Keratinocyte (primary cell): Measurements from ENCODE around the gene ERF.

ENCODE experiments used
- CTCF ChIP-seq, 3 experiments: IDR thresholded peaks in 1 of 3; conservative IDR thresholded peaks in 1 of 3; optimal IDR thresholded peaks in 1 of 3; 2 replicates in 2 of 3; 3 replicates in 1 of 3; pipeline versions ENCODE3 to v1.5.1; 2011; ENCODE audit warnings: low read length in 3 of 3, mild to moderate bottlenecking in 3 of 3, moderate library complexity in 2 of 3, control low read depth in 1 of 3, inconsistent platforms in 1 of 3; ENCODE audit not compliant: insufficient read depth in 2 of 3; ENCODE audit errors: extremely low read depth in 1 of 3
- EZH2 ChIP-seq: IDR thresholded peaks from one replicate; pipeline ENCODE4 v1.6.1; 2012; ENCODE audit warnings: inconsistent platforms, mild to moderate bottlenecking, low read length, moderate library complexity

GRCh38 chr19:42253245-42254088 is 1.5 kb downstream of the ERF start:
- TF ChIP-seq EZH2, result no peak
- TF ChIP-seq CTCF (optimal IDR thresholded peaks at IDR 0.05 in 1 of 3, IDR thresholded peaks at IDR 0.05 in 1 of 3, conservative IDR thresholded peaks at IDR 0.05 in 1 of 3; ENCODE audit: extremely low read depth in 1 of 3, insufficient read depth in 2 of 3, low read length in 3 of 3), result no peak
